ENCODE data around the gene LMBRD1. TPM values are rescaled to one million over a fixed set of nuclear protein-coding genes. Genes with fewer than 3 reads are reported as not detected.

LMBRD1 gene
- total RNA-seq, 2 experiments from 2014 or later, result 12.7 to 16.3 TPM

- intact Hi-C loops (cut with micrococcal nuclease; ENCODE audit: unreplicated experiment), result no loop called here
- H3K9me2 ChIP-seq (ENCODE audit: insufficient read depth, low read length), result no peaks in the 10 kb centered on the region
- no peak overlapping the region for H2AFZ ChIP-seq (ENCODE audit: low read length)
- H3K4me2 ChIP-seq (ENCODE audit: low read length), result no peak overlapping the region
- no peak for DNase-seq (ENCODE audit: low spot score)
- no peaks in the 10 kb centered on the region for H3K4me1 ChIP-seq (ENCODE audit: insufficient read depth, low read length, poor library complexity, severe bottlenecking)
- H3K4me3 ChIP-seq (ENCODE audit: low read depth, low read length, poor library complexity, severe bottlenecking), result no peak overlapping the region
- no peaks in the 10 kb centered on the region for H3K79me2 ChIP-seq (ENCODE audit: insufficient read depth, low read depth, low read length)
- TF ChIP-seq, protein P1, sequence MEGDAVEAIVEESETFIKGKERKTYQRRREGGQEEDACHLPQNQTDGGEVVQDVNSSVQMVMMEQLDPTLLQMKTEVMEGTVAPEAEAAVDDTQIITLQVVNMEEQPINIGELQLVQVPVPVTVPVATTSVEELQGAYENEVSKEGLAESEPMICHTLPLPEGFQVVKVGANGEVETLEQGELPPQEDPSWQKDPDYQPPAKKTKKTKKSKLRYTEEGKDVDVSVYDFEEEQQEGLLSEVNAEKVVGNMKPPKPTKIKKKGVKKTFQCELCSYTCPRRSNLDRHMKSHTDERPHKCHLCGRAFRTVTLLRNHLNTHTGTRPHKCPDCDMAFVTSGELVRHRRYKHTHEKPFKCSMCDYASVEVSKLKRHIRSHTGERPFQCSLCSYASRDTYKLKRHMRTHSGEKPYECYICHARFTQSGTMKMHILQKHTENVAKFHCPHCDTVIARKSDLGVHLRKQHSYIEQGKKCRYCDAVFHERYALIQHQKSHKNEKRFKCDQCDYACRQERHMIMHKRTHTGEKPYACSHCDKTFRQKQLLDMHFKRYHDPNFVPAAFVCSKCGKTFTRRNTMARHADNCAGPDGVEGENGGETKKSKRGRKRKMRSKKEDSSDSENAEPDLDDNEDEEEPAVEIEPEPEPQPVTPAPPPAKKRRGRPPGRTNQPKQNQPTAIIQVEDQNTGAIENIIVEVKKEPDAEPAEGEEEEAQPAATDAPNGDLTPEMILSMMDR (conservative IDR thresholded peaks at IDR 0.05; ENCODE audit: low read length), result no peak
- no peak for TF ChIP-seq EZH2phosphoT487 (IDR thresholded peaks at IDR 0.05; ENCODE audit: borderline replicate concordance, low read depth, low read length)
- CTCF ChIA-PET (ENCODE audit: unreplicated experiment), result no interaction called here
- no TSS peak for BruUV-seq (replicated peaks)
- no peaks in the 10 kb centered on the region for H3K9me3 ChIP-seq (ENCODE audit: low read length)
- H3K36me3 ChIP-seq (ENCODE audit: insufficient read depth, low read length), result no peaks in the 10 kb centered on the region
- no peak overlapping the region for H3K27ac ChIP-seq (ENCODE audit: low read depth, low read length, poor library complexity, severe bottlenecking)
- no peaks in the 10 kb centered on the region for H4K20me1 ChIP-seq (ENCODE audit: insufficient read depth, low read length)
- POLR2A ChIA-PET, result interaction anchor here (0.6 to 0.8 kb wide), 3 partner anchors 23 to 1439 kb away, joined by 3 read pairs; no protein-coding TSS in a partner anchor
These were observed 146.1 kb downstream of the LMBRD1 start for GRCh38 chr6:69650703-69651102.

GRCh38 chr6:69647726-69648125 lies 149.1 kb downstream of the LMBRD1 start:
- H3K9me3 ChIP-seq (ENCODE audit: low read length), result no peaks in the 10 kb centered on the region
- no peak for DNase-seq (ENCODE audit: low spot score)
- no peaks in the 10 kb centered on the region for H3K79me2 ChIP-seq (ENCODE audit: insufficient read depth, low read depth, low read length)
- H3K36me3 ChIP-seq (ENCODE audit: insufficient read depth, low read length), result no peaks in the 10 kb centered on the region
- intact Hi-C loops (cut with micrococcal nuclease; ENCODE audit: unreplicated experiment), result no loop called here
- TF ChIP-seq, protein P1 (conservative IDR thresholded peaks at IDR 0.05; ENCODE audit: low read length), result no peak
- TF ChIP-seq EZH2phosphoT487 (IDR thresholded peaks at IDR 0.05; ENCODE audit: borderline replicate concordance, low read depth, low read length), result no peak
- ChIA-PET CTCF (ENCODE audit: unreplicated experiment) (no interaction called here), POLR2A (interaction anchor here (0.6 kb wide), 1 partner anchor 777 kb away, joined by 4 read pairs; no protein-coding TSS in a partner anchor)
- no TSS peak for BruUV-seq (replicated peaks)
- H4K20me1 ChIP-seq (ENCODE audit: insufficient read depth, low read length), result no peaks in the 10 kb centered on the region
- no peaks in the 10 kb centered on the region for H3K4me1 ChIP-seq (ENCODE audit: insufficient read depth, low read length, poor library complexity, severe bottlenecking)
- H3K4me3 ChIP-seq (ENCODE audit: low read depth, low read length, poor library complexity, severe bottlenecking), result no peak overlapping the region
- H3K9me2 ChIP-seq (ENCODE audit: insufficient read depth, low read length), result no peaks in the 10 kb centered on the region
- H3K4me2 ChIP-seq (ENCODE audit: low read length), result no peak overlapping the region
- H2AFZ ChIP-seq (ENCODE audit: low read length), result no peak overlapping the region
- H3K27ac ChIP-seq (ENCODE audit: low read depth, low read length, poor library complexity, severe bottlenecking), result no peak overlapping the region

DNA sequence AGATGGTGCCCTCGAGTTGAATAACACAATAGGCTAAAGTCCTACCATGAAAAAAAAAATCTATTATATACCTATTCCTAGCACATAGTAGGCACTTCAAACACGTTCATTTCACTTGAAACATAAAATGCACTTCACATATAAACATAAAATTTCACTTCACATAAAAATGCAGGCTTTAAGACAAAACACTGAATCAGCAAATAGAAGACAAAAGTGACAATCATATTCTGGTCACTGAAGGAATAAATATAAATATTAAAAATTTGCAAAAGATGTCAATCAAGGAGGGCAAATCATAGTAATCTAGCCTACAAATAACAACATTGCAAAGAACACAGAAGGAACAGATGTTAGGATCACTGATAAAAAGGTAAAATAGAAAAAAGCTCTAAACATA lies 153.1 kb downstream of the LMBRD1 start:
- ChIA-PET POLR2A (interaction anchor here (0.9 kb wide), 1 partner anchor 20 kb away, joined by 3 read pairs; no protein-coding TSS in a partner anchor), CTCF (ENCODE audit: unreplicated experiment) (no interaction called here)
- no peak overlapping the region for H3K27ac ChIP-seq (ENCODE audit: low read depth, low read length, poor library complexity, severe bottlenecking)
- H3K4me1 ChIP-seq (ENCODE audit: insufficient read depth, low read length, poor library complexity, severe bottlenecking), result no peaks in the 10 kb centered on the region
- no peaks in the 10 kb centered on the region for H3K79me2 ChIP-seq (ENCODE audit: insufficient read depth, low read depth, low read length)
- TF ChIP-seq, protein P1 (conservative IDR thresholded peaks at IDR 0.05; ENCODE audit: low read length), result no peak
- TF ChIP-seq EZH2phosphoT487 (IDR thresholded peaks at IDR 0.05; ENCODE audit: borderline replicate concordance, low read depth, low read length), result no peak
- H3K4me3 ChIP-seq (ENCODE audit: low read depth, low read length, poor library complexity, severe bottlenecking), result no peak overlapping the region
- H3K36me3 ChIP-seq (ENCODE audit: insufficient read depth, low read length), result no peaks in the 10 kb centered on the region
- no peaks in the 10 kb centered on the region for H4K20me1 ChIP-seq (ENCODE audit: insufficient read depth, low read length)
- BruUV-seq (replicated peaks), result no TSS peak
- H3K4me2 ChIP-seq (ENCODE audit: low read length), result no peak overlapping the region
- H3K9me3 ChIP-seq (ENCODE audit: low read length), result no peaks in the 10 kb centered on the region
- no peak overlapping the region for H2AFZ ChIP-seq (ENCODE audit: low read length)
- no peaks in the 10 kb centered on the region for H3K9me2 ChIP-seq (ENCODE audit: insufficient read depth, low read length)
- intact Hi-C loops (cut with micrococcal nuclease; ENCODE audit: unreplicated experiment), result no loop called here
- DNase-seq (ENCODE audit: low spot score), result no peak

Measured in OCI-LY7 (cell line).